Caco-2 (cell line): ENCODE measurements around the gene LHX3. TPM values are rescaled to one million over a fixed set of nuclear protein-coding genes. Genes with fewer than 3 reads are reported as not detected.

Experiments
- BruUV-seq: library from RNA; stranded (reverse); fragments of 400-500 nt; replicated peaks from 2 replicates; lab custom pipeline; 2021; lab: Mats Ljungman, UMichigan
- CTCF ChIA-PET: fragments of 300-600 bp; sonication (Branson Sonifier 250); formaldehyde crosslinking; loops from one replicate; lab custom pipeline; 2022; ENCODE audit warnings: antibody characterized with exemption; lab: Charles Lee
- POLR2A ChIA-PET: fragments of 300-600 bp; sonication (Branson Sonifier 250); formaldehyde crosslinking; loops from one replicate; lab custom pipeline; 2022; ENCODE audit warnings: antibody characterized with exemption; lab: Charles Lee
- DNase-seq, 2 experiments: peaks; one replicate each; pipeline versions ENCODE4 v3.0.0 to v3.0.0-alpha.2; 2020 to 2022
- H3K27me3 ChIP-seq: replicated peaks from 2 replicates; pipeline ENCODE4 v1.6.0; 2011; ENCODE audit warnings: low read length; ENCODE audit not compliant: control insufficient read depth, insufficient read depth
- H3K36me3 ChIP-seq: 2 replicates; pipeline ENCODE4 v1.5.1; 2011; ENCODE audit warnings: low read length; ENCODE audit not compliant: control insufficient read depth, insufficient read depth
- H3K4me1 ChIP-seq: fragments of 250-450 bp; sonication (Bioruptor Pico); 2 replicates; pipeline ENCODE4 v1.5.1; 2020; ENCODE audit warnings: mild to moderate bottlenecking
- H3K4me3 ChIP-seq: 2 replicates; pipeline ENCODE4 v1.5.1; 2011; ENCODE audit warnings: low read depth, mild to moderate bottlenecking, control low read depth, low read length
- H3K9me3 ChIP-seq: fragments of 250-450 bp; sonication (Bioruptor Pico); 2 replicates; pipeline ENCODE4 v1.5.1; 2020; ENCODE audit warnings: mild to moderate bottlenecking, moderate library complexity
- H3K27ac Mint-ChIP-seq: one replicate; pipeline ENCODE4 v1.8.0; 2022; ENCODE audit warnings: mixed read lengths; ENCODE audit not compliant: unreplicated experiment
- H3K27me3 Mint-ChIP-seq: one replicate; pipeline ENCODE4 v1.8.0; 2022; ENCODE audit warnings: mixed read lengths; ENCODE audit not compliant: insufficient read depth, unreplicated experiment
- H3K36me3 Mint-ChIP-seq: one replicate; pipeline ENCODE4 v1.8.0; 2022; ENCODE audit warnings: mild to moderate bottlenecking, mixed read lengths; ENCODE audit not compliant: insufficient read depth, unreplicated experiment
- H3K4me1 Mint-ChIP-seq: one replicate; pipeline ENCODE4 v1.8.0; 2022; ENCODE audit warnings: low read depth, mixed read lengths; ENCODE audit not compliant: unreplicated experiment
- H3K4me3 Mint-ChIP-seq: one replicate; pipeline ENCODE4 v1.8.0; 2022; ENCODE audit warnings: mild to moderate bottlenecking, moderate library complexity, mixed read lengths; ENCODE audit not compliant: unreplicated experiment
- H3K9me3 Mint-ChIP-seq: one replicate; pipeline ENCODE4 v1.8.0; 2022; ENCODE audit warnings: mixed read lengths; ENCODE audit not compliant: unreplicated experiment
- CTCF ChIP-seq, 2 experiments: fragments of 200-600 bp in 1 of 2; IDR thresholded peaks; 1 replicate in 1 of 2; 2 replicates in 1 of 2; pipeline versions ENCODE4 v1.5.1 to v1.8.0; 2011 to 2022; ENCODE audit warnings: antibody characterized with exemption in 1 of 2, control low read depth in 1 of 2, inconsistent platforms in 1 of 2, low read depth in 1 of 2, low read length in 1 of 2, mild to moderate bottlenecking in 1 of 2, moderate library complexity in 1 of 2; ENCODE audit not compliant: insufficient read depth in 1 of 2, severe bottlenecking in 1 of 2, unreplicated experiment in 1 of 2
- intact Hi-C: fragments of 100-400 bp; cut with micrococcal nuclease; formaldehyde crosslinking; loops from one replicate; pipeline ENCODE4 v1.10.0; 2022; ENCODE audit not compliant: unreplicated experiment
- total RNA-seq: library from RNA; stranded (reverse); gene quantifications from 2 replicates; pipeline ENCODE4 v1.2.3, GENCODE V29; 2022

The LHX3 gene
- total RNA-seq, 1 experiment from 2014 or later: 1.2 TPM

GRCh38 chr9:136182850-136183422, 22.0 kb downstream of the LHX3 start:
- BruUV-seq: no TSS peak
- H3K9me3 Mint-ChIP-seq: no peaks in the 10 kb centered on the region

GRCh38 chr9:136182420-136182787, 22.5 kb downstream of the LHX3 start:
- no TSS peak for BruUV-seq
- CTCF ChIA-PET: no interaction called here
- H3K4me1 ChIP-seq: 0 out of 2 replicates have a peak, but pooled peaks cover 10% of the 10 kb centered on the region
- no peaks in the 10 kb centered on the region for H3K27me3 ChIP-seq
- no peaks in the 10 kb centered on the region for H3K9me3 Mint-ChIP-seq
- intact Hi-C loops: no loop called here
- H3K9me3 ChIP-seq: no peaks in the 10 kb centered on the region
- POLR2A ChIA-PET: no interaction called here
- H3K27ac Mint-ChIP-seq: no peak overlapping the region
- H3K4me3 ChIP-seq: no peak overlapping the region
- no peaks in the 10 kb centered on the region for H3K36me3 ChIP-seq
- no peak overlapping the region for H3K4me3 Mint-ChIP-seq
- TF ChIP-seq CTCF (IDR thresholded peaks at IDR 0.05; ENCODE audit: insufficient read depth in 1 of 2, low read depth in 1 of 2, low read length in 1 of 2, severe bottlenecking in 1 of 2, unreplicated experiment in 1 of 2): no peak
- no peak for DNase-seq
- H3K36me3 Mint-ChIP-seq: no peaks in the 10 kb centered on the region
- no peaks in the 10 kb centered on the region for H3K27me3 Mint-ChIP-seq
- peaks cover 7% of the 10 kb centered on the region for H3K4me1 Mint-ChIP-seq

More at GRCh38 chr9:136182850-136183422, 22.0 kb downstream of the LHX3 start:
- no peak overlapping the region for H3K4me3 Mint-ChIP-seq
- no peaks in the 10 kb centered on the region for H3K27me3 Mint-ChIP-seq
- ChIA-PET CTCF (no interaction called here), POLR2A (no interaction called here)
- TF ChIP-seq CTCF (IDR thresholded peaks at IDR 0.05; ENCODE audit: insufficient read depth in 1 of 2, low read depth in 1 of 2, low read length in 1 of 2, severe bottlenecking in 1 of 2, unreplicated experiment in 1 of 2): no peak
- intact Hi-C loops: no loop called here
- no peak for DNase-seq
- H3K4me1 Mint-ChIP-seq: peaks cover 7% of the 10 kb centered on the region
- no peaks in the 10 kb centered on the region for H3K27me3 ChIP-seq
- 0 out of 2 replicates have a peak, but pooled peaks cover 10% of the 10 kb centered on the region for H3K4me1 ChIP-seq
- no peaks in the 10 kb centered on the region for H3K36me3 Mint-ChIP-seq
- no peaks in the 10 kb centered on the region for H3K36me3 ChIP-seq
- H3K9me3 ChIP-seq: no peaks in the 10 kb centered on the region
- no peak overlapping the region for H3K27ac Mint-ChIP-seq
- no peak overlapping the region for H3K4me3 ChIP-seq

GRCh38 chr9:136181784-136182419, 23.0 kb downstream of the LHX3 start:
- Mint-ChIP-seq H3K9me3 (no peaks in the 10 kb centered on the region), H3K4me3 (no peak overlapping the region), H3K36me3 (no peaks in the 10 kb centered on the region), H3K27ac (no peak overlapping the region), H3K27me3 (no peaks in the 10 kb centered on the region), H3K4me1 (peaks cover 7% of the 10 kb centered on the region)
- Histone ChIP-seq H3K4me1 (0 out of 2 replicates have a peak, but pooled peaks cover 10% of the 10 kb centered on the region), H3K9me3 (no peaks in the 10 kb centered on the region), H3K36me3 (no peaks in the 10 kb centered on the region), H3K27me3 (no peaks in the 10 kb centered on the region), H3K4me3 (no peak overlapping the region)
- no peak for TF ChIP-seq CTCF (IDR thresholded peaks at IDR 0.05; ENCODE audit: insufficient read depth in 1 of 2, low read depth in 1 of 2, low read length in 1 of 2, severe bottlenecking in 1 of 2, unreplicated experiment in 1 of 2)
- DNase-seq: no peak
- CTCF ChIA-PET: no interaction called here
- BruUV-seq: no TSS peak
- intact Hi-C loops: no loop called here
- POLR2A ChIA-PET: no interaction called here
